Type B pancreatic cell (in vitro differentiated cells): ENCODE measurements around the gene PDPN. TPM values are rescaled to one million over a fixed set of nuclear protein-coding genes. Genes with fewer than 3 reads are reported as not detected.
"Not testable (repeated sequence)": the region's sequence is repeated elsewhere in the genome, so short reads cannot be mapped to it uniquely, and the experiment has no call there.

Experiments
- DNase-seq: peaks from one replicate; pipeline ENCODE4 v3.0.0; 2021; ENCODE audit warnings: mixed read lengths; ENCODE audit not compliant: unreplicated experiment; ENCODE audit errors: extremely low spot score
- H3K27ac Mint-ChIP-seq: 2 replicates; pipeline ENCODE4 v1.8.0; 2021; ENCODE audit warnings: mild to moderate bottlenecking, mixed read lengths
- H3K27me3 Mint-ChIP-seq: 2 replicates; pipeline ENCODE4 v1.8.0; 2021; ENCODE audit warnings: mixed read lengths
- H3K36me3 Mint-ChIP-seq: 2 replicates; pipeline ENCODE4 v1.8.0; 2021; ENCODE audit warnings: mixed read lengths
- H3K4me1 Mint-ChIP-seq: one replicate; pipeline ENCODE4 v1.8.0; 2021; ENCODE audit warnings: mixed read lengths; ENCODE audit not compliant: unreplicated experiment
- H3K4me3 Mint-ChIP-seq: 2 replicates; pipeline ENCODE4 v1.8.0; 2021; ENCODE audit warnings: mild to moderate bottlenecking, mixed read lengths
- H3K9me3 Mint-ChIP-seq: 2 replicates; pipeline ENCODE4 v1.8.0; 2021; ENCODE audit warnings: mixed read lengths
- CTCF ChIP-seq: fragments of 200-600 bp; sonication (generic); conservative IDR thresholded peaks from 2 replicates; pipeline ENCODE4 v1.5.0; 2021; ENCODE audit warnings: antibody characterized with exemption, mild to moderate bottlenecking
- total RNA-seq: library from RNA; stranded (reverse); gene quantifications from 2 replicates; pipeline ENCODE4 v1.2.1, GENCODE V29; 2021; ENCODE audit warnings: low replicate concordance

Gene PDPN
- total RNA-seq, 1 donor from 2014 or later: 24.2 TPM

- H3K27ac Mint-ChIP-seq: no peak overlapping the region
- H3K4me3 Mint-ChIP-seq: no peak overlapping the region
- H3K4me1 Mint-ChIP-seq: no peaks in the 10 kb centered on the region
- no peak for DNase-seq
- TF ChIP-seq CTCF: no peak
- peaks cover 20% of the 10 kb centered on the region for H3K27me3 Mint-ChIP-seq
- H3K36me3 Mint-ChIP-seq: no peaks in the 10 kb centered on the region
- H3K9me3 Mint-ChIP-seq: no peaks in the 10 kb centered on the region
Observed at GRCh38 chr1:13560541-13560940, 23.1 kb upstream of the PDPN start.

GRCh38 chr1:13562981-13563380 is 20.7 kb upstream of the PDPN start:
- not testable (repeated sequence) for DNase-seq, H3K36me3 Mint-ChIP-seq, H3K9me3 Mint-ChIP-seq, H3K27ac Mint-ChIP-seq, H3K4me3 Mint-ChIP-seq, H3K4me1 Mint-ChIP-seq
- peaks cover 20% of the 10 kb centered on the region for H3K27me3 Mint-ChIP-seq

- H3K36me3 Mint-ChIP-seq: no peaks in the 10 kb centered on the region
- no peak for TF ChIP-seq CTCF
- H3K27me3 Mint-ChIP-seq: peaks cover 20% of the 10 kb centered on the region
- H3K27ac Mint-ChIP-seq: no peak overlapping the region
- no peak overlapping the region for H3K4me3 Mint-ChIP-seq
- no peak for DNase-seq
- H3K9me3 Mint-ChIP-seq: no peaks in the 10 kb centered on the region
- H3K4me1 Mint-ChIP-seq: no peaks in the 10 kb centered on the region
Observed at GRCh38 chr1:13564073-13564472, 19.6 kb upstream of the PDPN start.

- not testable (repeated sequence) for H3K36me3 Mint-ChIP-seq, H3K27ac Mint-ChIP-seq, H3K4me1 Mint-ChIP-seq, H3K9me3 Mint-ChIP-seq, H3K27me3 Mint-ChIP-seq, DNase-seq, H3K4me3 Mint-ChIP-seq
Observed at GRCh38 chr1:13570435-13570834, 13.2 kb upstream of the PDPN start.

GRCh38 chr1:13570924-13571323 is 12.7 kb upstream of the PDPN start:
- Mint-ChIP-seq H3K36me3 (no peaks in the 10 kb centered on the region), H3K9me3 (no peaks in the 10 kb centered on the region), H3K4me1 (no peaks in the 10 kb centered on the region), H3K4me3 (no peak overlapping the region), H3K27me3 (no peaks in the 10 kb centered on the region), H3K27ac (no peak overlapping the region)
- DNase-seq: no peak
- TF ChIP-seq CTCF: peak; percentile 64

- TF ChIP-seq CTCF: no peak
- Mint-ChIP-seq H3K4me1 (no peaks in the 10 kb centered on the region), H3K4me3 (no peak overlapping the region), H3K9me3 (no peaks in the 10 kb centered on the region), H3K27me3 (peaks cover under 1% of the 10 kb centered on the region), H3K27ac (no peak overlapping the region), H3K36me3 (no peaks in the 10 kb centered on the region)
- no peak for DNase-seq
Observed at GRCh38 chr1:13573586-13573985, 10.0 kb upstream of the PDPN start.

- Mint-ChIP-seq H3K36me3 (no peaks in the 10 kb centered on the region), H3K4me1 (no peaks in the 10 kb centered on the region), H3K27ac (no peak overlapping the region), H3K4me3 (no peak overlapping the region), H3K27me3 (peaks cover 16% of the 10 kb centered on the region), H3K9me3 (no peaks in the 10 kb centered on the region)
- TF ChIP-seq CTCF: no peak
- no peak for DNase-seq
Observed at GRCh38 chr1:13576926-13577325, 6.7 kb upstream of the PDPN start.
